OCI-LY3 (cell line): ENCODE results near the gene STAM2.

Experiments used
- CTCF ChIP-seq: fragments of 200-600, 300-600 bp; sonication (generic); IDR thresholded peaks from 2 replicates; pipeline ENCODE4 v1.5.1; 2014; ENCODE audit warnings: antibody characterized with exemption, low read length, low read depth
- EZH2phosphoT487 ChIP-seq: fragments of 200-600 bp; shearing (Covaris generic); IDR thresholded peaks from 2 replicates; pipeline ENCODE4 v1.6.1; 2018; ENCODE audit warnings: antibody characterized with exemption, mixed run types, low read depth

GRCh38 chr2:152114366-152114765, 61.2 kb downstream of the STAM2 start:
- TF ChIP-seq CTCF (no peak), EZH2phosphoT487 (no peak)
